Tibial artery (tissue), 4 donors: ENCODE measurements around the gene SIRPG.
"Not testable (repeated sequence)": the region's sequence is repeated elsewhere in the genome, so short reads cannot be mapped to it uniquely, and the experiment has no call there.

Experiments used
- DNase-seq, 2 donors: peaks; one replicate each; pipeline ENCODE4 v3.0.0-alpha.2; 2019
- H3K27ac ChIP-seq, 2 donors: fragments of 200-600 bp; sonication (generic) in 1 of 2; 1 replicate in 1 of 2; 2 replicates in 1 of 2; pipeline ENCODE4 v1.5.1; 2018 to 2019; ENCODE audit warnings: mild to moderate bottlenecking in 1 of 2
- H3K27me3 ChIP-seq, 2 donors: fragments of 200-600 bp; sonication (generic) in 1 of 2; one replicate each; pipeline versions ENCODE4 v1.5.1 to v1.6.0; 2016 to 2019
- H3K36me3 ChIP-seq, 3 donors: fragments of 200-600 bp; sonication (generic) in 2 of 3; one replicate each; pipeline ENCODE4 v1.5.1; 2016 to 2019; ENCODE audit warnings: mild to moderate bottlenecking in 2 of 3
- H3K4me1 ChIP-seq, 4 donors: fragments of 200-600 bp; sonication (generic) in 2 of 4; 1 replicate in 3 of 4; 2 replicates in 1 of 4; pipeline ENCODE4 v1.5.1; 2016 to 2019
- H3K4me3 ChIP-seq, 2 donors: fragments of 200-600 bp; sonication (generic) in 1 of 2; 1 replicate in 1 of 2; 2 replicates in 1 of 2; pipeline ENCODE4 v1.5.1; 2018 to 2019; ENCODE audit warnings: mild to moderate bottlenecking in 2 of 2
- H3K9me3 ChIP-seq, 3 donors: fragments of 200-600 bp; sonication (generic) in 1 of 3; one replicate each; pipeline ENCODE4 v1.5.1; 2016 to 2019
- intact Hi-C: fragments of 100-400 bp; cut with DNase I; formaldehyde crosslinking; loops from one replicate; pipeline ENCODE4 v1.15.0; 2023; ENCODE audit warnings: low total_unique reads
- TF ChIP-seq, protein P1 (sequence below), 2 experiments: fragments of 200-600 bp in 1 of 2; fragments of 450-650 bp in 1 of 2; IDR thresholded peaks; one replicate each; pipeline ENCODE4 v1.5.1; 2017 to 2019; ENCODE audit warnings: antibody characterized with exemption in 2 of 2, mild to moderate bottlenecking in 1 of 2, moderate library complexity in 1 of 2

Gene SIRPG

DNA sequence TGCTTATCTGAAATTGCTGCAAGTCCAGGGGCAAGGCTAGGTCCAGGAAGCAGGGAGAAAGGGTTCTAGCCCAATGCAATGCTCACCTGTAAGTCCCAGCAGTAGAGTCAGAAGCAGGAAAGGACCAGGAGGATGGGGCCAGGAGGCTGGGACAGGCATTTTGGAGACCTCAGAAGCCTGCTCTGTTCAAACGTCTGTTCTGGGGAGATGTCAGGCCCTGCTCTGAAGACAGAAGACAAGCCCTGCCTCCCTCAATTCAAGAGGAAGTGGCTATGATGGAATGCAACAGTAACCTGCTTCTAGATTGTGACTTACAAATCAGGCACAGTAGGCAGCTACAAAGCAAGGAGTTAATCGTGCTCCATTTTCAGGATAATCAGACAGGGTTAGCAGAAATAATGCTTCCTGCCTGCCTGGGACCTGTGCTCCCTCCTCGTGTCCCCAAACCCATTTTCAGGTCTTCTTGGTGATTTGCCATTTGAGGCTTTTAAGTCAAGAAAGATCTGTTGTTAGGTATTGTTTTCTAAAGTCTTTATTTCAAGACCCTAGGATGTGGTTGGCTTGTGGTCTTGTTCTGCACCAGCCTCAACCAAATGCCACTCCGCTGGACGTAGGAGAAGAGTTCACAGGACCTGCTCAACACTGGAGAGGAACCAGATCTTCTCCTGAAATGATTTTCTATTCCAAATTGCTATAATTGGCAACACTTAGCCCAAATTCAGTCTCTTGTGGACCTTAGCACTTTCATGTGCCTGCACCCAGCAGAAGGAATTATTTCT, at the start of gene SIRPG:
Gene SIRPG (minus strand): TSS at position 224 of the 779 bp plus-strand sequence. CDS start 65 bp downstream, at position 159.
- TF ChIP-seq, protein P1, sequence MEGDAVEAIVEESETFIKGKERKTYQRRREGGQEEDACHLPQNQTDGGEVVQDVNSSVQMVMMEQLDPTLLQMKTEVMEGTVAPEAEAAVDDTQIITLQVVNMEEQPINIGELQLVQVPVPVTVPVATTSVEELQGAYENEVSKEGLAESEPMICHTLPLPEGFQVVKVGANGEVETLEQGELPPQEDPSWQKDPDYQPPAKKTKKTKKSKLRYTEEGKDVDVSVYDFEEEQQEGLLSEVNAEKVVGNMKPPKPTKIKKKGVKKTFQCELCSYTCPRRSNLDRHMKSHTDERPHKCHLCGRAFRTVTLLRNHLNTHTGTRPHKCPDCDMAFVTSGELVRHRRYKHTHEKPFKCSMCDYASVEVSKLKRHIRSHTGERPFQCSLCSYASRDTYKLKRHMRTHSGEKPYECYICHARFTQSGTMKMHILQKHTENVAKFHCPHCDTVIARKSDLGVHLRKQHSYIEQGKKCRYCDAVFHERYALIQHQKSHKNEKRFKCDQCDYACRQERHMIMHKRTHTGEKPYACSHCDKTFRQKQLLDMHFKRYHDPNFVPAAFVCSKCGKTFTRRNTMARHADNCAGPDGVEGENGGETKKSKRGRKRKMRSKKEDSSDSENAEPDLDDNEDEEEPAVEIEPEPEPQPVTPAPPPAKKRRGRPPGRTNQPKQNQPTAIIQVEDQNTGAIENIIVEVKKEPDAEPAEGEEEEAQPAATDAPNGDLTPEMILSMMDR (IDR thresholded peaks at IDR 0.05), result no peak
- Histone ChIP-seq H3K27ac (no peak within 1 kb of the TSS), H3K4me3 (no peak within 1 kb of the TSS), H3K27me3 (no peaks in the 10 kb centered on the region), H3K4me1 (no peaks in the 10 kb centered on the region), H3K36me3 (no peaks in the 10 kb centered on the region), H3K9me3 (no peaks in the 10 kb centered on the region)
- DNase-seq, result no peak
- intact Hi-C loops, result no loop called here

DNA sequence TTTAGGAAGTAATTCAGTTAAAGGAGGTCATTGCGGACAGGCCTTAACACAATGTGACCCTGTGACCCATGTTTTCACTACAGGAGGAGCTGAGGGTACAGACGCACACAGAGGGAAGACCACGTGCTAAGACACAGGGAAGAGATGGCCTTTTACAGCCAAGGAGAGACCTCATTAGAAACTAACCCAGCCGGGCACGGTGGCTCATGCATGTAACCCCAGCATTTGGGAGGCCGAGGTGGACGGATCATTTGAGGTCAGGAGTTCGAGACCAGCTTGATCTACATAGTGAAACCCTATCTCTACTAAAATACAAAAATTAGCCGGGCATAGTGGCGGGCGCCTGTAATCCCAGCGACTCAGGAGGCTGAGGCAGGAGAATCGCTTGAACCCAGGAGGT, 49.3 kb upstream of the SIRPG start:
- H3K9me3 ChIP-seq, H3K27ac ChIP-seq, intact Hi-C loops, DNase-seq, H3K36me3 ChIP-seq, H3K4me1 ChIP-seq, H3K27me3 ChIP-seq, H3K4me3 ChIP-seq: not testable (repeated sequence)

DNA sequence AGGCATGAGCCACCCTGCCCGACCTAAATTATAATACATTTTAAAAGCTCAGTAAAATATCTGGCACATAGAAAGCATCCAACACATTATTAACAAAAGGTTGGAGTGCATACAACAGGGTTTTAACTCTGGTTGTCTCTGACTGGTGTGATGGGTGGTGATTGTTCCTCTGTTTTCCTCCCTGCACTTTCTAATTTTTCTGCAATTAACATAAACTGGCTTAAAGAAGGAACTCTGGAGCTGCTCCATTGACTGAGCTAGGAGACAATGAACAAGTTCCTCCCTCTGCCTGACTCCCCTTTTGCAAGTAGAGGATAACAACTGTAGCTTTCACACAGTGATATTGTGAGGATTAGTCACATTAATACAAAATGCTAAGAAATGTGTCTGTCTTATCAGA, 48.5 kb upstream of the SIRPG start:
- intact Hi-C loops, result no loop called here
- no peak overlapping the region for H3K4me3 ChIP-seq
- no peaks in the 10 kb centered on the region for H3K36me3 ChIP-seq
- H3K9me3 ChIP-seq, result no peaks in the 10 kb centered on the region
- TF ChIP-seq, protein P1 (IDR thresholded peaks at IDR 0.05), result no peak
- no peaks in the 10 kb centered on the region for H3K27me3 ChIP-seq
- no peak for DNase-seq
- no peak overlapping the region for H3K27ac ChIP-seq
- no peaks in the 10 kb centered on the region for H3K4me1 ChIP-seq

DNA sequence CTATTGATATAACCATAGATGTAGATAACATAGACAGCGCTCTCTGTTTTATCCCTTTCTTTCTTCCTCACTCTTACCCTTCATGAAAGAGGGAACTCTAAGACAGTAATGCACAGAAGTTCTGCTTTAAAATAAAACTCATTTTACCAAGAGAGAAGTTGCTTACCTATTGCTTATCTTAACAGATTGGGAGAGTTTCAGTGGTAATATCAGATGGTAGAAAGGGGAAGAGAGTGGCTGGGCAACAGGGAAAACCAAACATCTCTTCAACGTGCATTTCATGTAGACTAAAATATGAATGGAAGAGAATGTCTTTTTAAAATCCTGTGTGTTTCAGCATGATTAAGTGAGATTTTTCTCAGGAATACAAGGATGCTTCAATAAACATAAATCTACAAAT, 45.3 kb upstream of the SIRPG start:
- Histone ChIP-seq H3K27ac (no peak overlapping the region), H3K4me1 (no peaks in the 10 kb centered on the region), H3K9me3 (no peaks in the 10 kb centered on the region), H3K36me3 (no peaks in the 10 kb centered on the region), H3K4me3 (no peak overlapping the region), H3K27me3 (no peaks in the 10 kb centered on the region)
- TF ChIP-seq, protein P1 (IDR thresholded peaks at IDR 0.05), result no peak
- intact Hi-C loops, result no loop called here
- no peak for DNase-seq

DNA sequence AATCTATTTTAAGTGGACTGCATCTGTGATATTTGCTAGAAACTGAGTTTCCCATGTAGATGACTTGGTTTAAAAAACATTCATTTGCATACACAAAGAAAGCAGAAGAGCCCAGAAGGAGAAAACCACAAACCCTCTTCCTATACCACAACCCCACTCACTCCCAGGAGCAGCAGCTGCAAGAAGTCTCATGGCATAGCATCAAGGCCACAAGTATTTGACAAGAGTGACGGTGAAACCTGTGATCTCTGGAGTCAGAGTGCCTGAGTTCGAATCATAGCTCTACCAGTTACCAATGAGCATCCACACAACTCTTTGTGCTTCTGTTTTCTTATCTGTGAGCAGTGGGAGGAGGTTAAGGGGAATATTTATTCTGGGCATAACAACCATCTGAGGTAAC, 44.7 kb upstream of the SIRPG start:
- TF ChIP-seq, protein P1 (IDR thresholded peaks at IDR 0.05), result no peak
- Histone ChIP-seq H3K9me3 (no peaks in the 10 kb centered on the region), H3K27me3 (no peaks in the 10 kb centered on the region), H3K4me3 (no peak overlapping the region), H3K27ac (no peak overlapping the region), H3K36me3 (no peaks in the 10 kb centered on the region), H3K4me1 (no peaks in the 10 kb centered on the region)
- DNase-seq, result no peak
- intact Hi-C loops, result no loop called here

DNA sequence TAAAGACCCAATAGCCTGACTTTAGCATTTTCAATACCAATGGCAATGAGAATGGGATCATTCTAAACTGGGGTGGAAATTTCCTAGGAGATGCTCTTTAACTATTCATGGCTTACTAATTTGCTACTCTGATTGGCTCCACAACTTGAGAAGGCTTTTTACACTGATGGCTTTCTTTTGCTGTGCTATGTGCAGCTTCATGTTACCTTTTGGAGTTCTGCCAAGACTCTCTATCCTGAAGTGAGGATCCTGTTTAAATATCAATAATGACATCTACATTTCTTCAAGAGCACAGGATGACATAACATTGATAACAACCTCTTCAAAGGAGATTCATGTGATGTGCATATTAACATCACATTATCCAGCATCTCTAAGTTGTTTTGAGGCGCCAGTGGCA, 43.4 kb upstream of the SIRPG start:
- no peaks in the 10 kb centered on the region for H3K27me3 ChIP-seq
- intact Hi-C loops, result no loop called here
- no peaks in the 10 kb centered on the region for H3K4me1 ChIP-seq
- no peaks in the 10 kb centered on the region for H3K36me3 ChIP-seq
- no peak overlapping the region for H3K4me3 ChIP-seq
- H3K9me3 ChIP-seq, result no peaks in the 10 kb centered on the region
- DNase-seq, result no peak
- TF ChIP-seq, protein P1 (IDR thresholded peaks at IDR 0.05), result no peak
- H3K27ac ChIP-seq, result no peak overlapping the region
